Uterus (tissue), 2 donors: ENCODE measurements around the gene EXOC3.

Experiments
- CTCF ChIP-seq, 4 experiments: fragments of 200-600 bp in 2 of 4; fragments of 450-650 bp in 2 of 4; sonication (generic) in 2 of 4; IDR thresholded peaks; one replicate each; pipeline ENCODE4 v1.5.1; 2016 to 2019; ENCODE audit warnings: antibody characterized with exemption in 4 of 4, mild to moderate bottlenecking in 2 of 4, moderate library complexity in 1 of 4
- POLR2A ChIP-seq, 2 donors: fragments of 450-650 bp; IDR thresholded peaks; one replicate each; pipeline ENCODE4 v1.6.1; 2016; ENCODE audit warnings: antibody characterized with exemption in 2 of 2, mild to moderate bottlenecking in 1 of 2, moderate library complexity in 1 of 2

- TF ChIP-seq CTCF (IDR thresholded peaks at IDR 0.05) (no peak), POLR2A (IDR thresholded peaks at IDR 0.05) (no peak)
These were observed 8.4 kb upstream of the EXOC3 start for GRCh38 chr5:434443-435146.
